ENCODE measurements around the gene HAUS2. TPM values are rescaled to one million over a fixed set of nuclear protein-coding genes. Genes with fewer than 3 reads are reported as not detected.

Gene HAUS2
- total RNA-seq, 1 donor from 2014 or later: 24.4 TPM

GRCh38 chr15:42502477-42502876 lies 46.2 kb upstream of the HAUS2 start:
- H3K36me3 ChIP-seq (ENCODE audit: insufficient read depth, low read length): peaks cover 3% of the 10 kb centered on the region
- no peak overlapping the region for H3K27ac ChIP-seq (ENCODE audit: low read depth, low read length)
- H3K4me3 ChIP-seq (ENCODE audit: insufficient read depth, low read depth, low read length): no peak overlapping the region
- H3K9me3 ChIP-seq (ENCODE audit: insufficient read depth, low read depth, low read length): no peaks in the 10 kb centered on the region
- no peak overlapping the region for H3K4me2 ChIP-seq (ENCODE audit: low read length)
- H3K27me3 ChIP-seq (ENCODE audit: insufficient read depth, low read length): no peaks in the 10 kb centered on the region
- no peak overlapping the region for H2AFZ ChIP-seq (ENCODE audit: low read depth, low read length)
- Mint-ChIP-seq H3K9me3 (ENCODE audit: unreplicated experiment) (no peaks in the 10 kb centered on the region), H3K36me3 (ENCODE audit: low read depth, unreplicated experiment) (peaks cover 4% of the 10 kb centered on the region), H3K27me3 (ENCODE audit: low read depth, unreplicated experiment) (no peaks in the 10 kb centered on the region), H3K27ac (ENCODE audit: unreplicated experiment) (no peak overlapping the region), H3K4me3 (ENCODE audit: unreplicated experiment) (no peak overlapping the region), H3K4me1 (ENCODE audit: low read depth, unreplicated experiment) (peaks cover 30% of the 10 kb centered on the region)
- H3K4me1 ChIP-seq (ENCODE audit: insufficient read depth, low read length): no peaks in the 10 kb centered on the region
- H3K79me2 ChIP-seq (ENCODE audit: insufficient read depth, low read length): peaks cover 78% of the 10 kb centered on the region
- no peak for DNase-seq (ENCODE audit: low read depth)
- H3K9ac ChIP-seq (ENCODE audit: low read length): no peak overlapping the region
- TF ChIP-seq EZH2 (IDR thresholded peaks at IDR 0.05; ENCODE audit: insufficient read depth, low read length): no peak
- TF ChIP-seq, protein P1, sequence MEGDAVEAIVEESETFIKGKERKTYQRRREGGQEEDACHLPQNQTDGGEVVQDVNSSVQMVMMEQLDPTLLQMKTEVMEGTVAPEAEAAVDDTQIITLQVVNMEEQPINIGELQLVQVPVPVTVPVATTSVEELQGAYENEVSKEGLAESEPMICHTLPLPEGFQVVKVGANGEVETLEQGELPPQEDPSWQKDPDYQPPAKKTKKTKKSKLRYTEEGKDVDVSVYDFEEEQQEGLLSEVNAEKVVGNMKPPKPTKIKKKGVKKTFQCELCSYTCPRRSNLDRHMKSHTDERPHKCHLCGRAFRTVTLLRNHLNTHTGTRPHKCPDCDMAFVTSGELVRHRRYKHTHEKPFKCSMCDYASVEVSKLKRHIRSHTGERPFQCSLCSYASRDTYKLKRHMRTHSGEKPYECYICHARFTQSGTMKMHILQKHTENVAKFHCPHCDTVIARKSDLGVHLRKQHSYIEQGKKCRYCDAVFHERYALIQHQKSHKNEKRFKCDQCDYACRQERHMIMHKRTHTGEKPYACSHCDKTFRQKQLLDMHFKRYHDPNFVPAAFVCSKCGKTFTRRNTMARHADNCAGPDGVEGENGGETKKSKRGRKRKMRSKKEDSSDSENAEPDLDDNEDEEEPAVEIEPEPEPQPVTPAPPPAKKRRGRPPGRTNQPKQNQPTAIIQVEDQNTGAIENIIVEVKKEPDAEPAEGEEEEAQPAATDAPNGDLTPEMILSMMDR (IDR thresholded peaks at IDR 0.05; ENCODE audit: insufficient read depth, low read depth, low read length): no peak
- H4K20me1 ChIP-seq (ENCODE audit: insufficient read depth, low read length): peaks cover 60% of the 10 kb centered on the region
- no peak for FAIRE-seq

DNA sequence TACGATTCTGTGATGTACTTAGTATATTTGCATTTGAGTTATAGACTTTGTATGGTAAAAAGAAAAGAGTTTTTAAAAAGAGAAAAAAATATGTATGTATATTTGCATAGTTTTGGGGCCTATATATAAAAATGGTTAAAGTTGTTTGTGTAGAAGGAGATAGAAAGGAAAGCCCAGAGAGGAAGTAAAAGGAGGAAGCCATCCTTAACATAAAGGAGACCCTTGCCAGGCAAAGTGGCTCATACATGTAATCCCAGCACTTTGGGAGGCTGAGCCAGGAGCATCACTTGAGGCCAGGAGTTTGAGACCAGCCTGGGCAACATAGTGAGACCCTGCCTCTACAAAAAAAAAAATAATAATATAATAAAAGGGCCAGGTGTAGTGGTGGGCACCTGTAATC lies 44.8 kb upstream of the HAUS2 start:
- Histone ChIP-seq H3K27ac (ENCODE audit: low read depth, low read length) (no peak overlapping the region), H3K9me3 (ENCODE audit: insufficient read depth, low read depth, low read length) (no peaks in the 10 kb centered on the region), H3K4me1 (ENCODE audit: insufficient read depth, low read length) (no peaks in the 10 kb centered on the region), H3K36me3 (ENCODE audit: insufficient read depth, low read length) (peaks cover 3% of the 10 kb centered on the region), H2AFZ (ENCODE audit: low read depth, low read length) (no peak overlapping the region), H4K20me1 (ENCODE audit: insufficient read depth, low read length) (peaks cover 64% of the 10 kb centered on the region), H3K4me2 (ENCODE audit: low read length) (no peak overlapping the region), H3K79me2 (ENCODE audit: insufficient read depth, low read length) (peaks cover 78% of the 10 kb centered on the region), H3K4me3 (ENCODE audit: insufficient read depth, low read depth, low read length) (no peak overlapping the region), H3K9ac (ENCODE audit: low read length) (no peak overlapping the region), H3K27me3 (ENCODE audit: insufficient read depth, low read length) (no peaks in the 10 kb centered on the region)
- Mint-ChIP-seq H3K4me1 (ENCODE audit: low read depth, unreplicated experiment) (peaks cover 27% of the 10 kb centered on the region), H3K36me3 (ENCODE audit: low read depth, unreplicated experiment) (peaks cover 6% of the 10 kb centered on the region), H3K4me3 (ENCODE audit: unreplicated experiment) (no peak overlapping the region), H3K9me3 (ENCODE audit: unreplicated experiment) (no peaks in the 10 kb centered on the region), H3K27me3 (ENCODE audit: low read depth, unreplicated experiment) (no peaks in the 10 kb centered on the region), H3K27ac (ENCODE audit: unreplicated experiment) (no peak overlapping the region)
- FAIRE-seq: no peak
- DNase-seq (ENCODE audit: low read depth): no peak
- TF ChIP-seq, protein P1 (IDR thresholded peaks at IDR 0.05; ENCODE audit: insufficient read depth, low read depth, low read length): no peak
- no peak for TF ChIP-seq EZH2 (IDR thresholded peaks at IDR 0.05; ENCODE audit: insufficient read depth, low read length)

GRCh38 chr15:42504631-42505030 lies 44.0 kb upstream of the HAUS2 start:
- Histone ChIP-seq H3K4me2 (ENCODE audit: low read length) (no peak overlapping the region), H3K9ac (ENCODE audit: low read length) (no peak overlapping the region), H2AFZ (ENCODE audit: low read depth, low read length) (no peak overlapping the region), H4K20me1 (ENCODE audit: insufficient read depth, low read length) (peaks cover 61% of the 10 kb centered on the region), H3K4me3 (ENCODE audit: insufficient read depth, low read depth, low read length) (no peak overlapping the region), H3K4me1 (ENCODE audit: insufficient read depth, low read length) (no peaks in the 10 kb centered on the region), H3K27ac (ENCODE audit: low read depth, low read length) (no peak overlapping the region), H3K79me2 (ENCODE audit: insufficient read depth, low read length) (peaks cover 80% of the 10 kb centered on the region), H3K36me3 (ENCODE audit: insufficient read depth, low read length) (peaks cover 3% of the 10 kb centered on the region), H3K27me3 (ENCODE audit: insufficient read depth, low read length) (no peaks in the 10 kb centered on the region), H3K9me3 (ENCODE audit: insufficient read depth, low read depth, low read length) (no peaks in the 10 kb centered on the region)
- Mint-ChIP-seq H3K36me3 (ENCODE audit: low read depth, unreplicated experiment) (peaks cover 7% of the 10 kb centered on the region), H3K27ac (ENCODE audit: unreplicated experiment) (no peak overlapping the region), H3K4me3 (ENCODE audit: unreplicated experiment) (no peak overlapping the region), H3K9me3 (ENCODE audit: unreplicated experiment) (no peaks in the 10 kb centered on the region), H3K27me3 (ENCODE audit: low read depth, unreplicated experiment) (no peaks in the 10 kb centered on the region), H3K4me1 (ENCODE audit: low read depth, unreplicated experiment) (peaks cover 22% of the 10 kb centered on the region)
- FAIRE-seq: no peak
- TF ChIP-seq, protein P1 (IDR thresholded peaks at IDR 0.05; ENCODE audit: insufficient read depth, low read depth, low read length): no peak
- TF ChIP-seq EZH2 (IDR thresholded peaks at IDR 0.05; ENCODE audit: insufficient read depth, low read length): no peak
- no peak for DNase-seq (ENCODE audit: low read depth)
